NCI-H1694 (cell line): ENCODE measurements around the gene TRAFD1.

Experiments
- DNase-seq: peaks from one replicate; lab custom pipeline; 2025; lab: John Stamatoyannopoulos, UW

Gene TRAFD1

GRCh38 chr12:112178796-112179195 lies 53.4 kb downstream of the TRAFD1 start:
- no peak for DNase-seq

GRCh38 chr12:112179341-112179740 lies 54.0 kb downstream of the TRAFD1 start:
- no peak for DNase-seq

GRCh38 chr12:112179916-112180315 lies 54.6 kb downstream of the TRAFD1 start:
- no peak for DNase-seq

GRCh38 chr12:112180422-112180821 lies 55.1 kb downstream of the TRAFD1 start:
- no peak for DNase-seq

GRCh38 chr12:112182499-112182898 lies 57.1 kb downstream of the TRAFD1 start:
- DNase-seq = no peak

- no peak for DNase-seq
Observed at GRCh38 chr12:112183141-112184021, 58.0 kb downstream of the TRAFD1 start.

GRCh38 chr12:112184056-112184887 lies 58.9 kb downstream of the TRAFD1 start:
- DNase-seq = no peak

GRCh38 chr12:112185093-112185923 lies 59.9 kb downstream of the TRAFD1 start:
- DNase-seq = no peak

- no peak for DNase-seq
Observed at GRCh38 chr12:112188130-112188830, 62.9 kb downstream of the TRAFD1 start.

- DNase-seq = no peak
Observed at GRCh38 chr12:112190231-112191025, 65.1 kb downstream of the TRAFD1 start.

- no peak for DNase-seq
Observed at GRCh38 chr12:112191201-112191600, 65.8 kb downstream of the TRAFD1 start.

GRCh38 chr12:112191840-112192321 lies 66.5 kb downstream of the TRAFD1 start:
- DNase-seq = no peak

GRCh38 chr12:112192475-112192874 lies 67.1 kb downstream of the TRAFD1 start:
- no peak for DNase-seq

GRCh38 chr12:112194601-112195247 lies 69.4 kb downstream of the TRAFD1 start:
- DNase-seq = no peak

GRCh38 chr12:112196196-112196875 lies 71.0 kb downstream of the TRAFD1 start:
- DNase-seq = no peak

GRCh38 chr12:112198120-112198733 lies 72.9 kb downstream of the TRAFD1 start:
- peak; percentile 48 for DNase-seq

GRCh38 chr12:112199136-112199535 lies 73.8 kb downstream of the TRAFD1 start:
- no peak for DNase-seq
